Urothelium cell line (cell line): Measurements from ENCODE around the gene DNM3.
"Not testable (repeated sequence)": the region's sequence is repeated elsewhere in the genome, so short reads cannot be mapped to it uniquely, and the experiment has no call there.

Experiments
- DNase-seq: peaks from one replicate; pipeline ENCODE4 v3.0.0; 2011; ENCODE audit warnings: low spot score, mixed read lengths
- FAIRE-seq: peaks from 2 replicates; lab custom pipeline; 2011; peaks lifted over from hg19 to GRCh38; lab: Jason Lieb, UNC

Gene DNM3

DNA sequence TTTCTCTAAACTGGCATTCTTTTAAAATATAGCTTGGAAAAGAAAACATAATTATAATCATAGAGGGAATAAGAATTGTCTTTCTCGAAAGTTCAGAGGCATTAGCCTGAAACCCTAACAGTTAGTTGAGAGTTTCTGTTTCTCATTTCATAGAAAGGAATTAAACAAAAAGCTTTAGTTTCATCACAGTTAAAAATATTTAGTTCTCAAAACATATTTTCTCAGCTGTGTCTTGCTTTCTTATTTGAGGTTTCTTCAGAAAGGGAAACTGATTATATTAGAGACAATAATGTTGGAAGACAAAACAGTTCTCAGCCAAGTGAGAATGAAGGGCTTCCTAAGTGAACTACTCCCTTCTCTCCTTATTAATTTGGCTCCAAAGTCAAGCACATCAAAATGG lies 503.8 kb downstream of the DNM3 start:
- FAIRE-seq, result no peak
- no peak for DNase-seq

GRCh38 chr1:172347416-172347815 lies 506.1 kb downstream of the DNM3 start:
- no peak for DNase-seq
- FAIRE-seq, result no peak

DNA sequence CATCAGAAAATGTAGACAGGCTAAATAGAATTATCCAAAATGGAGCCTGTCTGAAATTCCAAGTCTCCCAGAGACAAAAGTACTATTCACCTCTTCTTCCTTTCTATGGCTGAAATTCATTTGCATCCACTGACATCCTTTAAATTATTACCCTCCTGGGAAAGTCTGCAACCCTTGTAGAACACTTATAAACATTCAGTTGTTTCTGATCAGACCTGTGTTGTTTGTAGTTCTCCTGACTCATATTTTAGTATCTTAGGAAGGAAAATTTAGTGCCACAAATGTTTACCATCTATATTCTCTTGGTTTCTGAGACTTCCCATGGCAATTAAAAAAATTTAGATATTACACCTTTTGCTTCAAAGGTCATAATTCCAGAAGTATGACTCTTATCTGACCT lies 509.6 kb downstream of the DNM3 start:
- FAIRE-seq, result no peak
- no peak for DNase-seq

DNA sequence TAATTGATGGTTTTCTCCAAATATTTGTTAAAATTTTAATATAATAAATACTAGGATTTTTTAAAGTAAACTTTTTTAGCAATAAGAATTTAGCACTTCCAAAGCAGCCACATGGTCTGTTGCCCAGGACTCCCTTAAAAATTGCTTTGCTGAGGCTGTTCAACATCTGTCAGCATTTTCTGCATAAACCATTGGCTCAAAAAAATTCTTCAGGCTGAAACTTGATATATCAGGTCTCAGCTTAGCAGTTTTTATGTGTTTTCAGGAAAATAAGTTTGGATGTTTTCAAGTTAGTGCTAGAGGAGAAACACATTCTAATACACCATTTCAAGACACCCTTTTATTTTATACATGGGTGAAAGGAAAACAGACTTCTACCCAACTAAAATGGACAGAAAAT lies 510.0 kb downstream of the DNM3 start:
- FAIRE-seq, result no peak
- no peak for DNase-seq

DNA sequence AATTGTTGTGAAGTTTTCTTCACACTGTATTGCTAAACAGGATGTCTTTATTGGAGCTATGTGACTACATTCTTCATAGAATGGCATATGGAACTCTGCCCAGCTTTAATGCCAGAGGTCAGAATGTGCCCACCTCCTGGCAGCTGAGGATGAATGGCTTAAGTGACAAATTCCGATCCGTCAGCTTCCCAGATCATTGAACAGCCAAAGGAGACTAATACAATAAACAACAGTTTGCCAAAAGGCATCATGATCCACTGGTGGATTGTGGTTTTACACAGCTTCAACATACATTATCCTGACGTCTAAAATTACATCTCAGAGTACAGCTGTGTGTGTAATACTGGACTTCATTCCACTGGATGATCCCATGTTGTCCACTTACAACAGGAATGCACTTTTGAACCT lies 510.5 kb downstream of the DNM3 start:
- no peak for DNase-seq
- no peak for FAIRE-seq

GRCh38 chr1:172352435-172352834 lies 511.1 kb downstream of the DNM3 start:
- FAIRE-seq (no peak), DNase-seq (peak; percentile 43)

DNA sequence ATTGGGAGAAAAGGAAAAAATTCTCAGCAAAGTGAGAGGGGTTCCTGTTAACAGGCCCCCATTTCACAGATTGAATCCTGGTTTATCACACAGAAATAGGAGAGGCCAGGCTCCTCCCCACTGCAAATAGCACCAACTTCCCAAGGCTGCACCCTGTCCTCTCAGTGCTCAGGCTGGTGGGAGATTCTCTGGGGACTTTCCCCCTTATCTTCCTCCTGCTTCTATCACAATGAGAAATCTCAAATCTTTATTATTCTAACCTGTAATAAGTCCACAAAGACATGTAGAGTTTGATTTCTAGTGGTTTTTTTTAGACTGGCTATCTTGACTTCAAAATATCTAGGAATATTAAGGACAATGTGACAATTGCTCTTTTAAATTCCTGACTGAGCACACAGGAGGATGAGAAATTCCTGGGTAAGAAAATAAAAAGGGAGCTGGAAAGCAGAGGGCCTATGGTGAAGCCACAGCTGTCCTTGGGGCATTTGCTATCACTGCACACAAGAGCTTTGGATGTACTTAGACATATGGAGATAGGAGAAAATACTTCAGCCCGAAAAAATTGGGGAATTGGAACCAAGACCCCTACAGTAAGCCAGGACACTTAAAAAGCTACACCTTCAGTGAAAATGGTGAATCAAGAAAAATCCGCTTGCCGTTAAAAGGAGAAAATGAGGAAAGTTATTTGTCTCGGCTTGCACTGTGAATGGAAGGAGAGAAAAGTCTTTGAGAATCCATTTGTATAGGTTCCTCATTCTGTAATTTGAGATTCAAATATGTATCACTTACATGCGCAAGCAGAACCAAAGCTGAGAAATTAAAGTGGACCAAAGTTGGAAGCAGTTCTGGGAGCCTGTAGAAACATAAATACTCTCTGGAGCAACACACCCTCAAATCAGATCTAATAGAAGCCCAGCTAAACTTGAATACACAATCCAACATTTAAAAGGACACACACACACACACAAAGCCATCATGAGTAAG lies 513.3 kb downstream of the DNM3 start:
- FAIRE-seq (no peak), DNase-seq (no peak)

- no peak for FAIRE-seq
- DNase-seq, result no peak
Measured at GRCh38 chr1:172356620-172357019, 515.3 kb downstream of the DNM3 start.

- DNase-seq (no peak), FAIRE-seq (no peak)
Measured at GRCh38 chr1:172357753-172358385, 516.6 kb downstream of the DNM3 start.

DNA sequence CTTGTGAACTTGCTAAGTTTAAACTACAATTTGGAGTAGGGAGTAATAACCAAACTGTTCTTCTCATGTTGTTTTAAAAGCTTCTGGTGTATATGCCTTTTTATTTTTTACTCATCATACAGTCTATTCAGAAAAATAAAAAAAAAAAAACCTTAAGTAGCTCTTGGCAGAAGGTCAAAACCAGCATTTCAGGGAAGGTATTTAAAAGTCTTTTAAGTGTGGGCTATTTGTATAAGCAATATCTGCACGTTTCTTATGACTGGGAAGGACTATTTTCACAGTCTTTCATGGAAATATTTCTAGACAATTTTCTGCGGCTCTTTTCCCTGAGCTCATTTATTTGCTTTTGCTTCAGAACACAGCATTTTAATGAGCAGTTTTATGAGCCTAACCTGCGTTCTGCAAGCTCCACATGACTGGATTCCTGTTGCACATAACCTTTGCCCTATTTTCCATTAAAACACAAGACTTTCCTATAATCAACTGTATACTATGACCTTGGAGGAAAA lies 518.2 kb downstream of the DNM3 start:
- peak; percentile 48 for DNase-seq

GRCh38 chr1:172360511-172360910 lies 519.2 kb downstream of the DNM3 start:
- FAIRE-seq (no peak), DNase-seq (peak; percentile 32)

More for the DNA sequence above, 518.2 kb downstream of the DNM3 start:
- no peak for FAIRE-seq

DNA sequence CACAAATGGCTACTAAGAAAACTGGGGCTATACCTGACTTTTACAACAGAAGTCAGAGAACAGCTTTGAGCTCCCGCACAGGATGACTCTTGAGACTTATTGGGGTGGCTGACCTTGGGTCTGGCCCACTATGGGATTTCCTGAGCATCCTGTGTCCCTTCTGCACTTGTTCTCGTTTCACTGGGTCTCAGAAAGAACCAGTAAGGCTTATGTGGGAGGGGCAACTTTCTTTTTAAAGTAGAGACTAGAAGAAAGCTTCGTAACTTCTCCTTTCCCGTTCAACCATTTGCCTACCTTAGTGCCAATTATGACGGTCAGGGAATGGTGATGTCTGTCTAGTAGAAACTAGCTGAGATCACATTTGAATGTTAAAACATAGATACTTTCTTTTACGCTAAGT lies 519.7 kb downstream of the DNM3 start:
- DNase-seq (no peak), FAIRE-seq (no peak)

- FAIRE-seq, result no peak
Measured at GRCh38 chr1:172363852-172364251, 522.6 kb downstream of the DNM3 start.

GRCh38 chr1:172371646-172372045 lies 530.3 kb downstream of the DNM3 start:
- DNase-seq, FAIRE-seq: not testable (repeated sequence)

More at GRCh38 chr1:172363852-172364251, 522.6 kb downstream of the DNM3 start:
- no peak for DNase-seq

DNA sequence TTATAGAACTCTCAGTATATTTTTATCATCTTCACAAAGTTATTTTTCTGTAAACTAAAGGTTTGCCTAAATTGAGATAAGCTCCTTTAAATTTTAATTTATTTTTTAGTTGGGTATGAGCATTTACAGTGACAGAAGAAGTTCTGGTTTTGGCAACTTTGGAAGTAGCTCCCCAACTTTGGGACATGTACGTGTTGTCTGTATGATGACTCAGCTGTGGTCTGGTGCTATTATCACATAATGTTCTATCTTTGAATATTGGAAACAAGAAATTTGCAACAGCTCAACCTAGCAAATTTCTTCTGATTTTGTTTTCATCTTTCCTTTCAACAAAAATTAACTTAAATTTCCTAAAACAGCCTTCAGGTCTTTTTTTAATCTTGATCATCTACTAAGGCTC lies 532.6 kb downstream of the DNM3 start:
- FAIRE-seq, result no peak
- DNase-seq, result no peak

DNA sequence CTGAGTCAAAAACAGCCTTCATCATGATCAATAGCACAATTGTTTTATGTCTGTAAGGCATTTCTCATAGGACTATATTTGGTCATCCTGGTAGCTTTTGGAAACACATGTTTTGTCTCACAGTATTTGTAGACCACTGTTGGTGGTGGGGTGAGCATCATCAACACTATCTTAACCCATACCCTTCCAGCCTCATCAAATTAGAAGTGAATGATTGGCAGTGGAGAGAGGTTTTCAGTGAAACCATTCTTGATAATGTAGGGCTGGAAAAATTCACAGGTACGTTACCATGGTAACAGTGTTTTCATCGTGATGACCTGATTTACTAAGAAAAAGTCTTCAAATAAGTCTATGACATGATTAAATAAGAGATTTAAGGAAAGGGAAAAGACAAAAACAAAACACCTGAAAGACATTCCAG lies 533.9 kb downstream of the DNM3 start:
- FAIRE-seq (no peak), DNase-seq (no peak)

DNA sequence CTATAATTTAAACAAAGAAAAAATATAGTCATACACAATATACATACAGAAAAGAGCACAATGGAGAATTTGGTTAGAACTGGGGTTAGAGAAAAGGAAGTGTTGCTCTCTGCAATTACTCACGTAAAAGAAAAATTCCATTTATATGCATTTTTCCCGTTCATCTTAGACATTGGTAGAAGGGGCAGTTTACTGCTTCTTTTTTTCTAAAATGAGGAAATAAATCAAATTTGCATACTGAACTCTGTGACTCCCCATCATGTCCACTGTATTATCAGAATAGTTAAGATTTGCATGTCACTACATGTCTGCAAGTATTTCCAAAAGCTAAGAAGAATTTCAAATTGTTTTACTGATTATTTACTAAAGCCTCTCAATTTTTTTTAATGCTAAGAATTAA lies 535.1 kb downstream of the DNM3 start:
- FAIRE-seq (no peak), DNase-seq (no peak)

DNA sequence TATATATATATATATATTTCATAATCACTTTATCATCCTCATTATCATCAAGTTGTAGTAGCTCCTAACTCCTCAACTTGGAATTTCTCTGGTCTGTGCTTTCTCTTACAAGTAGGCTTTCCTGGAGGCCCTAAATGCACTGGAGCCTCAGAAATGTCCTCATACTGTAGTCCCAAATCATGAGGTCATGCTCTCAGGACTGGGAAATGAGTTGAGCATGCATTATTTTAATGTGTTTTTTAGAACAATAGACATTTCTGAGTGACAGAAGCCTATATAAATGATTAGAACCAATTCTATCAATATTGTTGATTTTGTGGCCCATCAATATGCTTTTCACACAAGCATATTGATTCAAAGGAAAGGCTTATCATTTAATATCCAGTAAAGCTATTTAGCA lies 536.3 kb downstream of the DNM3 start:
- DNase-seq (no peak), FAIRE-seq (no peak)

- FAIRE-seq (no peak), DNase-seq (no peak)
Measured at GRCh38 chr1:172378109-172378760, 536.9 kb downstream of the DNM3 start.

DNA sequence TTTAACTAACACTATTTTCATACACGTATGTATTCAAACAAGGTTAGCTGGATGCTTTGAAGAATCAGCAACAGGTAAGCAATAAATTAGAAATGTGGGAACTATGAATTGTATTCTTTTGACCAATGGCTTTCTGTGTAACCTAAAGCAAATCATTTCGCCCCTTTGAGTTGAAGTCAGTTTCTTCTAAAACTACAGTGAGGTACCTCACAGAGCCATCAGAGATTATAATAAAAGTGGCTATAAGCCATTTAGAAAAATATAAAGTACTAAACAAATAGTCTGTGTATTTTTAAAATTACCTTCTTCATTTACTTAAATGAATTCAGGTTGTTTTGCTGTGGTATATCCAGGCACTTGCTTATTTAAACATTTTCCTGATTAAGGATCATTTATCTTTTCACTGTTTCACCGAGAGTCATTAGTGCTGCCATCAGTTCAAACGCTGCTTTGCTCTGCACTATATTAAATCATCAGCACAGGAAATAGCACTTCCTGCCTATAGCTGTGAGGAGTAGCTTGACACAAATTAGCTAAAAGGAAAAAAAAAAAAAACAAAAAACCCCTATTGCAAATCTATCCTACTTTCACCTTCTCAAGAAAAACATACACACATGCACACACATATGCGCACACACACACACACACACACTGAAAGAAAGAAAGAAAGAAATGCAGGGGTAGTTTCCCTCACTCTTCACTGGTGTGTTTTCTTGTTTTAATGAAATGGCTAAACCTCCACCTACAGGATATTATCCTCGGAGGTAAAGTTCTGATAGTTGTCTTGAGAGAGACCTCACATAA lies 539.3 kb downstream of the DNM3 start:
- FAIRE-seq (no peak), DNase-seq (no peak)
